Kidney capillary endothelial cell (primary cell): ENCODE data around the gene FGF14.

Source experiments
- DNase-seq: peaks from one replicate; pipeline ENCODE4 v3.0.0-alpha.2; 2018; ENCODE audit warnings: low spot score

FGF14 gene

GRCh38 chr13:101985321-101985720, 416.5 kb downstream of the FGF14 start:
- no peak for DNase-seq

- no peak for DNase-seq
These were observed 418.9 kb downstream of the FGF14 start for GRCh38 chr13:101982903-101983302.

GRCh38 chr13:101979825-101980224, 422.0 kb downstream of the FGF14 start:
- DNase-seq = no peak

- DNase-seq = no peak
These were observed 423.1 kb downstream of the FGF14 start for GRCh38 chr13:101978552-101979315.

GRCh38 chr13:101977475-101977874, 424.4 kb downstream of the FGF14 start:
- DNase-seq = no peak

GRCh38 chr13:101972191-101972590, 429.7 kb downstream of the FGF14 start:
- DNase-seq = no peak

GRCh38 chr13:101970341-101970740, 431.5 kb downstream of the FGF14 start:
- DNase-seq = no peak

GRCh38 chr13:101967781-101968180, 434.1 kb downstream of the FGF14 start:
- no peak for DNase-seq

- DNase-seq = no peak
These were observed 434.6 kb downstream of the FGF14 start for GRCh38 chr13:101967216-101967615.

- DNase-seq = no peak
These were observed 436.8 kb downstream of the FGF14 start for GRCh38 chr13:101965096-101965495.

- DNase-seq = no peak
These were observed 442.8 kb downstream of the FGF14 start for GRCh38 chr13:101959016-101959415.

GRCh38 chr13:101955764-101956163, 446.1 kb downstream of the FGF14 start:
- DNase-seq = no peak

- no peak for DNase-seq
These were observed 450.7 kb downstream of the FGF14 start for GRCh38 chr13:101951114-101951513.

GRCh38 chr13:101949681-101950080, 452.2 kb downstream of the FGF14 start:
- no peak for DNase-seq

- no peak for DNase-seq
These were observed 455.4 kb downstream of the FGF14 start for GRCh38 chr13:101946401-101946800.

GRCh38 chr13:101945435-101945834, 456.4 kb downstream of the FGF14 start:
- DNase-seq = no peak

- no peak for DNase-seq
These were observed 457.3 kb downstream of the FGF14 start for GRCh38 chr13:101944521-101944920.

- no peak for DNase-seq
These were observed 459.2 kb downstream of the FGF14 start for GRCh38 chr13:101942535-101943157.

- peak; percentile 44 for DNase-seq
These were observed 459.8 kb downstream of the FGF14 start for GRCh38 chr13:101942038-101942437.

- DNase-seq = no peak
These were observed 460.6 kb downstream of the FGF14 start for GRCh38 chr13:101941095-101941783.

- no peak for DNase-seq
These were observed 462.5 kb downstream of the FGF14 start for GRCh38 chr13:101939370-101939769.

GRCh38 chr13:101935828-101936227, 466.0 kb downstream of the FGF14 start:
- no peak for DNase-seq

GRCh38 chr13:101931186-101931585, 470.7 kb downstream of the FGF14 start:
- DNase-seq = no peak
